GM19372 (cell line): ENCODE data around the gene NCS1.

Experiments used
- ATAC-seq: cut with Tn5 transposase; IDR thresholded peaks from one replicate; pipeline ENCODE4 v1.9.1; 2021; ENCODE audit warnings: mild to moderate bottlenecking, low read depth, moderate library complexity; ENCODE audit not compliant: unreplicated experiment

Gene NCS1

GRCh38 chr9:130209422-130209821 is 37.2 kb downstream of the NCS1 start:
- ATAC-seq: no peak

DNA sequence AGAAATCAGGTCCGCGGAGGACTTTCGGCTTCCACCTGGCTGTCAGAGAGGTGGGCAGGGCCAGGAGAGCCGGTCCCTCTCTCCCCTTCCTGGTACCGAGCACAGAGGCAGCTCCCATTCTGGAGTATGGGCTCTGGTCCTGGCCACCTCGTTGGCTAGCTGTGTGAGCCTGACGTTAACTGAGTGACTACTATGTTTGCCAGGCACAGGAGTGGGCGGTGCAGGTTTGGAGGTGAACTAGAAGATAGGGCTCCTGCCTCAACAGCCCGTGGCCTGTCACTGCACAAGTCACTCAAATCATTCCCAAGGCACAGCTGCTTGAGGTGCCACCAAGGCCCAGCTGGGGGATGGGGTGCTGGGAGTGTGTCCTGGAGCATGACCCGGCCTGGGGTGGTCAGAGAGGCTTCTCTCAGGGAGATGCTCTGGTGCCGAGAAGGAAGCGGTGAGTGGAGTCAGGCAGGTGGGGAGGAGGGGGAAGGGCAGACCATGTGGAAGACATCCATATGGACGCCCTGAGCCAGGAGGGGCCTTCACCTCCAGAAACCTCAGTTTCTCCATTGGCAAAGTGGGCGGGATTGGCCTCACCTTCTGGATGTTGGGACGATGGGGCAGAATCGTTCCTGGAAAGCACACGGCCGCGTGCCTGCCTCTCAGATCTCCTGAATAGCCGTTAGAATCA is 39.5 kb downstream of the NCS1 start:
- no peak for ATAC-seq

DNA sequence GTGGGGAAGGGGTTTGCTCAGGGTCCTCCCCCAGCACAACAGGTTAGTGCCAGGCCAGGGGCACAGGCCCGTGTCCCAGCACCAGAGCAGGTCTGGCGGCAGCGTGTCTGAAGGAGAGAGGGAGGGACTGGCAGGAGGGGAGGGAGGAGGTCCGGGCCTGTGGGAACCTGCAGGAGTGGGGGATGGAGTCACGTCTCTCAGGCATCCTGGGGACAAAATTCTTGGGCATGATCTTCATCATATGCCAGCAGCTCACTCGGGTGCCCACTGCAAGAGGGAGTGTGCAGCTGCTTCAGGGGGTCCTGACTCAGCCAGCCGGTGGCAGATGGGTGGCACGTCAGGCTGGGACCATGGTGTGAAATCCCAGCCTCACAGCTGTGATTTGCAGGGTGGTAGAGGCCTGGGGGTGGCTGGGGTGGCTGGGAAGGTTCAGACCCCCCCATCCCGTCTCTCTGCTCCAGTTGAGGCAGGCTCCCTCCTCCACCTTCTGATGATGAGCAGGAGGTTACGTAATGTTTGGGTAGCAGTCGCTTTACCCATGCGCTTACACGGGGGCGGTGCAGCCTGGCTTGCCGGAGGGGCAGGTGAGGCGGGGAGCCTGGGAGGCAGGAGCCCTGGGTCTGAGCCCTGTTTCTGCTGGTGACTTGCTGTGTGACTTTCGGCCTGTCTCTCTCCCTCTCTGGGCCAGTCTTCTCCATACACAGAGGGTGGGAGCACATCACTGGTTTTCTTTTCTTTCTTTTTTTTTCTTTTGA is 40.5 kb downstream of the NCS1 start:
- no peak for ATAC-seq

GRCh38 chr9:130213911-130214761 is 41.9 kb downstream of the NCS1 start:
- no peak for ATAC-seq

DNA sequence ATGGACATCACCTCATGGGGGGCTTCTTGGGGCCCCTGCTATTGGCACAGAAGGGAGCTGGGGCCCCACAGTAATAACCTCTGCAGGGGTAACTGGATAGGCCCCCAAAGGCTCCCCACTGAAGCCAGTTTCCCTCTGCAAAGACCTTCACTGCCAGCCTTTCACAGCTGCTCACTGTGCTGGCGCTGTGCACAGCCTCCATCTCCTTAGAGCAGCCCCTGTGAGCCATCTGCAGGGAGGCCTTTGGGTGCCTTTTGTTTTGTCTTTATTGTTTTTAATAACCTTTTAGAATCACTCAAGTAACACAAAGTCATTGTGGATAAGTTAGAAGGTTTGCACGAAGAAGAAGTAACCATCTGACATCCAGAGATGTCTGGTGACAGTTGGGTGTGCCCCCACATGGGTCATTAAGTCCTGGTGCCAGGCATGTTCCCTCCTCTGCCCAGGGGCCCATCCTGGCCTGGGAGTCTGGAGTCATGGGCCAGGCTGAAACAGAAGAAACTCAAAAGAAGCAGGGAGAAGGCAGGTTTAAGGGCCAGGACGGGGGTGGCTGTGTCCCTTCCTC is 42.7 kb downstream of the NCS1 start:
- ATAC-seq: no peak

- no peak for ATAC-seq
Measured at GRCh38 chr9:130215341-130216119, 43.3 kb downstream of the NCS1 start.

GRCh38 chr9:130217838-130218237 is 45.6 kb downstream of the NCS1 start:
- no peak for ATAC-seq

- ATAC-seq: no peak
Measured at GRCh38 chr9:130219661-130220096, 47.5 kb downstream of the NCS1 start.

- ATAC-seq: no peak
Measured at GRCh38 chr9:130220352-130220751, 48.1 kb downstream of the NCS1 start.

GRCh38 chr9:130222833-130223232 is 50.6 kb downstream of the NCS1 start:
- ATAC-seq: no peak

GRCh38 chr9:130225071-130225470 is 52.9 kb downstream of the NCS1 start:
- ATAC-seq: no peak

GRCh38 chr9:130225586-130225985 is 53.4 kb downstream of the NCS1 start:
- ATAC-seq: no peak

DNA sequence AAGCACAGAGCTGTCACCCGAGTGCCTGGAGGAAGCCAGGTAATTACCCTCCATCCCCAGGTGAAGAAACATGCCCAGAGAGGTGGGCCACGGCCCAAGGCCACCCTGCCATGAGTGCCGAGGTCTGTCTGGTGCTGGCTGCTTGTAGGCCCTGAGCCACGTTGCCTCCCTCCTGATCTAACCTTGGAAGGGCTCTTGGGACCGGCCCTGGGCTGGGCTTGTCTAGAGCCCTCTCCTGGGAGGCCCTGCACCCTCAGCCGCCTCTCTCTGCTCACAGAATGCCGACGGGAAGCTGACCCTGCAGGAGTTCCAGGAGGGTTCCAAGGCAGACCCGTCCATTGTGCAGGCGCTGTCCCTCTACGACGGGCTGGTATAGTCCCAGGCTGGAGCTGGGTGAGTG is 53.9 kb downstream of the NCS1 start:
- no peak for ATAC-seq

DNA sequence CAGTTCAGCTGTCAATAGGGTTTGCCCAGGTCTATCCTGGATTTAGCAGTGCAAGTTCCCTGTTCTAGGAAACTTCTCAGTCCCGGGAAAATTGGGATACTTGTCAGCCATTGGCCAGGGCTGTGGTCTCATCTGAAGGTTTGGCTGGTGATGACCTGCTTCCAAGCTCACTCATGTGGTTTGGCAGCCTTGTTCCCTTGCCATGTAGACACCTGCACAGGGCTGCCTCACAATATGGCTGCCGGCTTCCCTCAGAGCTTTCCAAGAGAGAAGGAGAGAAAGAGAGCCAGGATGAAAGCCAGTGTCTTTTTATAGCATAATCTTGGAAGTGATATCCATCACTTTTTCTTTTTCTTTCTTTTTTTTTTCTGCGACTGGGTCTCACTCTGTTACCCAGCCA is 55.6 kb downstream of the NCS1 start:
- no peak for ATAC-seq

DNA sequence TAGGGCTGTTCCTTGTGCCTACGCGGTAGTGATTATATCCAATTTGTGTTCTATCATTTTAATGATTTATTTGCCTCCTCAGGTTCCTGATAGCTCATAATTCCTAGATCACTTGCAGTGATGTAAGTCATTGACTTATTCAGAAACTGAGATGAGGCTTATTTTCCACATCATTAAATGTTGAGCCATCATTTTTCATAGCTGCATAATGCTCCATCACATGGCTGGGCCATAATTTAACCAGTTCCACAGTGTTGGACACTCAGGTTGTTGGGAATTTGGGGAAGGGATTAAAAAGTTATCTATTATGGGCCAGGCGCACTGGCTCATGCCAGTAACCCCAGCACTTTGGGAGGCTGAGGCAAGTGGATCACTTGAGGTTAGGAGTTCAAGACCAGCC is 57.6 kb downstream of the NCS1 start:
- ATAC-seq: no peak

GRCh38 chr9:130230631-130231030 is 58.4 kb downstream of the NCS1 start:
- no peak for ATAC-seq

DNA sequence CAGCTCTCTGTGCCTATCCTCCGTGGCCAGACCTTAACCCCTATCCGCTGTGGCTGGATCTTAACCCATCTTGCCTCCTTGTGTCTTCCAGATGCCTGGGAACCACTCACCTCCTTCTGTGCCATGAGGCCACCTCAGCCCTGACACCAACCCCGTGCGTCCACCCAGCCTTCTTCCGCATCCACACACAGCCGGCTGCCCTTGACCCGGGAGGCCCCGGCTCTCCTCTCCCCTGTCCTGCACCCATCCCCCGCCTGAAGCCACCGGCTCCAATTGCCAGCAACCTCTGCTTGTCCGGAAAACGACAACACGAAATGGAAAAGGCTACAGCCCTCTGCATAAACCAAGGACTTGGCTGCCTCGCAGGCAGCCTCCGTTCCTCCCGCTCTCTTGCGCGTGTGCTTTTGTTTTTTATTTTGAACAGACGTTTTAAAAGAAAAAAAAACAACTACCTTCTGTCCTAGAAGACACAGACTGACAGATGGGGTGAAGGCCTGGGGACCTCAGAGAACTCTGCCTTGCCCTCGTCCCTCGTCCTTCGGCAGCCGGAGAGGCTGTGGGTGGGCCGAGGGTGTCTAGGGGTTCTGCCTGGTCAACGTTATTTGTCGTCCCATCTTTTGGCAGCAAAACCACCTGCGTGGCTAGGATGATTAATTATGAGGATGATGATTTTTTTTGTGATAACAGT is 60.8 kb downstream of the NCS1 start:
- no peak for ATAC-seq

- ATAC-seq: no peak
Measured at GRCh38 chr9:130233587-130233945, 61.4 kb downstream of the NCS1 start.

DNA sequence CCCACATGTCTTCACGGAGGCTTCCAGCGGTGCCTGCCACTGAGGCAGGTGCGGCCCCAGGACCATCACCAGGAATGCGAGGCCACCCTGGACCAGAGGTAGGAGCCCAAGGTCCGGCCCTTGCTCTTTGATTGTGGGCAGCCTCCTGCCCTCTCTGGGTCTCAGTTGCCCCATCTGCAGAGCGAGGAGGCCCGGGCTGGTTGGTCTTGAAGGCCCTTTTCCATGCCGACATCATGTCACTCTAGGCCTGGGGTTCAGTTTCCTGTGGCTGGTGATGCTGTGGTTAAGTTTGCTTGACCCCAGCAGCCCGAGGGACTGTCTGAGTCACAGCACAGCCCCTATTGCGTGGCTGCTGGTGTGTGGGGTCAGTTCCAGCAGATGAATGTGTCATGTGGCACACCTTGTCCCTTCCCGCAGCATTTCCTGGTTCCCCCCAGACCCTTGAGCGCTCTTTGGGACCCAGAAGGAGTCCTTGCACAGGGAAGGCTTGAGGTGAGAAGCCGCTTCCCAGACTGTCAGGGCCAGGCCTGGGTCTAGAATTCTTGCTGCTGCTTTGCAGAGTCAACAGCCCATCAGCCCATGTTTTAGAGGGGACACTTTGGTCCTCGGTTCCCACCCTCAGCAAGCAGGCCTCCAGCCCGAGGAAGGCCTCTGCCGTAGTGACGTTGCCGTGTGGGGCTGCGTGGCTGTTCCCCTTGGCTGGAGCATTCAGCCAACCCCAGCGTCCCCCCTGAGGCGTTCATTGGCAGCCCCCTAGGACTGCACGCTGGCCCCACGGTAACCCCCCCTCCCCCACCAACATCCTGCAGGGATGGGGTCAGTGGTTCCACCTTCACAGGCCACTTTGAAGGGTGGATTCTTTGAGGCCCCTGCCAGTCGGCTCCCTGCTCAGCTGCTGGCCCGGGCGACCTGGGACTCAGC is 62.4 kb downstream of the NCS1 start:
- ATAC-seq: no peak
